Muscle layer of colon (tissue), 2 donors: ENCODE measurements around the gene RNF181.

Experiments
- H3K27ac ChIP-seq: one replicate; pipeline ENCODE4 v1.7.0; 2013; ENCODE audit warnings: low read depth, mild to moderate bottlenecking, low read length, moderate library complexity
- H3K27me3 ChIP-seq, 2 donors: one replicate each; pipeline ENCODE4 v1.7.0; 2013; ENCODE audit warnings: low read length in 2 of 2, mild to moderate bottlenecking in 2 of 2; ENCODE audit not compliant: insufficient read depth in 2 of 2, control insufficient read depth in 1 of 2
- H3K36me3 ChIP-seq: one replicate; pipeline ENCODE4 v1.7.0; 2013; ENCODE audit warnings: mild to moderate bottlenecking, low read length; ENCODE audit not compliant: insufficient read depth
- H3K4me1 ChIP-seq: one replicate; pipeline ENCODE4 v1.7.0; 2013; ENCODE audit warnings: mild to moderate bottlenecking, low read length; ENCODE audit not compliant: insufficient read depth
- H3K4me3 ChIP-seq, 2 donors: one replicate each; pipeline ENCODE4 v1.7.0; 2013; ENCODE audit warnings: low read length in 2 of 2, low read depth in 1 of 2, mild to moderate bottlenecking in 1 of 2, moderate library complexity in 1 of 2
- H3K9ac ChIP-seq: one replicate; pipeline ENCODE4 v1.7.0; 2013; ENCODE audit warnings: low read length
- H3K9me3 ChIP-seq: one replicate; pipeline ENCODE4 v1.7.0; 2013; ENCODE audit warnings: mild to moderate bottlenecking, low read length
- donor health status: abdominal sarcoma.
- donor health status: Adenocarcinoma of cecum.

RNF181 gene

DNA sequence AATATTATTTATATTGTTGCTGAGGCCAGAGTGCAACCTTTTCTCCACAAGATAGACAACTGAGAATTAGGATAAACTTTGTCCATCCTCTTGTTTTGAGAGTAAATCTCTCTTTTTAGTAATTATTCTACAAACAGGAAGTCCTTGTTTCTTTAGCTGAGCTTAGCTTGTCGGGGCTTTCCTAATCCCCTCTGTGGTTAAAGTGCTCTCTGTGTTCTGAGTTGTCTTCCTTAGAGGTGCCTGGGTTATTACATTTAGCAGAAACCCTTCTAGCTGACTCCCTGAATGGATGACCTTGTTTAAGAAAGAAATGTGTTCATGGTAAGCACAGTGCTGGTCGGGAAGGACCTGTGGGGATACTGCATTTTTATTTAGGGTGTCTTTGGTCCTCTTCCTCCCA is 33.1 kb downstream of the RNF181 start:
- no peak overlapping the region for H3K9ac ChIP-seq
- no peak overlapping the region for H3K27ac ChIP-seq
- H3K4me3 ChIP-seq = no peak overlapping the region
- H3K27me3 ChIP-seq = no peaks in the 10 kb centered on the region
- H3K4me1 ChIP-seq = no peaks in the 10 kb centered on the region
- peaks cover 85% of the 10 kb centered on the region for H3K36me3 ChIP-seq
- H3K9me3 ChIP-seq = no peaks in the 10 kb centered on the region

GRCh38 chr2:85631316-85631715 is 35.8 kb downstream of the RNF181 start:
- Histone ChIP-seq H3K4me1 (no peaks in the 10 kb centered on the region), H3K27me3 (no peaks in the 10 kb centered on the region), H3K9me3 (no peaks in the 10 kb centered on the region), H3K9ac (no peak overlapping the region), H3K36me3 (peaks cover 69% of the 10 kb centered on the region), H3K27ac (no peak overlapping the region), H3K4me3 (no peak overlapping the region)

DNA sequence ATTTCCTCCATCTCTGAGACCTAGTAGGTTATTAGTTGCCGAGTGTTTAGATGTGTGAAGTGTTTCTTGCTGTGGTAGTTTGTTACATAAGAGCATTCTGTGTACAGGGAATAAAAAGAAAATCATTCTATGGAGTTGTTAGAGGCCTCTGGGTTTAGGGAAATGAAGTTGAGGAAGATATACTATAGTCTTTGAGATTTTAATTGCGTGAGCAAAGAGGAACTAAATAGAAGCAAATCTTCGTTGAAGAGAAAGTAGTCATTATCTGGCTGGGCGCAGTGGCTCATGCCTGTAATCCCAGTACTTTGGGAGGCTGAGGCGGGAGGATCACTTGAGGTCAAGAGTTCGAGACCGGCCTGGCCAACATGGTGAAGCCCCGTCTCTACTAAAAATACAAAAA is 39.5 kb downstream of the RNF181 start:
- Histone ChIP-seq H3K27me3 (no peaks in the 10 kb centered on the region), H3K4me1 (no peaks in the 10 kb centered on the region), H3K36me3 (peaks cover 65% of the 10 kb centered on the region), H3K4me3 (no peak overlapping the region), H3K9ac (no peak overlapping the region), H3K27ac (no peak overlapping the region), H3K9me3 (no peaks in the 10 kb centered on the region)

DNA sequence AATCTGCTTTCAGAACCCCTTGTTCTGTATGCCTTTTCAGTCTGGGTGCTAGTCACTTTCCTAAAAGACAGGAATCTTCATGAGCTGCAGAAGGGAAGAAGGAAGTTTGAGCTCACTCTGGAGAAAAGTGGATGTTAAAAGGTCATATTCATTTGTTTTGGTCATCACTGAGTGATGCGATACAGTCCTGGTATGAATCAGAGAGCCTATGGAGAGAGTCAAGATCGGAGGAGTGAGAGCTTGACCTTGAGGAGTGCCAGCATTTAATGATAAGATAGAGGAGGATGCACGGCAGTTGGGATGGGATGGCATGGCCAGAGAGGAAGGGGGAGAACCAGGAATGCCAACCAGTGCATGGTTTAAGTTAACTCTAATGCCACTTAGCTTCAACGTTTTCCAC is 40.1 kb downstream of the RNF181 start:
- Histone ChIP-seq H3K4me1 (no peaks in the 10 kb centered on the region), H3K9me3 (no peaks in the 10 kb centered on the region), H3K36me3 (peaks cover 61% of the 10 kb centered on the region), H3K9ac (no peak overlapping the region), H3K4me3 (no peak overlapping the region), H3K27me3 (no peaks in the 10 kb centered on the region), H3K27ac (no peak overlapping the region)

- Histone ChIP-seq H3K4me3 (no peak overlapping the region), H3K27me3 (no peaks in the 10 kb centered on the region), H3K9ac (no peak overlapping the region), H3K36me3 (peaks cover 83% of the 10 kb centered on the region), H3K4me1 (no peaks in the 10 kb centered on the region), H3K9me3 (no peaks in the 10 kb centered on the region), H3K27ac (no peak overlapping the region)
Measured at GRCh38 chr2:85642725-85643124, 47.2 kb downstream of the RNF181 start.

GRCh38 chr2:85644909-85645308 is 49.4 kb downstream of the RNF181 start:
- H3K4me3 ChIP-seq = no peak overlapping the region
- no peak overlapping the region for H3K27ac ChIP-seq
- H3K36me3 ChIP-seq = peaks cover 91% of the 10 kb centered on the region
- H3K4me1 ChIP-seq = no peaks in the 10 kb centered on the region
- H3K9me3 ChIP-seq = no peaks in the 10 kb centered on the region
- H3K27me3 ChIP-seq = no peaks in the 10 kb centered on the region
- H3K9ac ChIP-seq = no peak overlapping the region

- Histone ChIP-seq H3K27ac (no peak overlapping the region), H3K27me3 (no peaks in the 10 kb centered on the region), H3K4me3 (no peak overlapping the region), H3K4me1 (no peaks in the 10 kb centered on the region), H3K9ac (no peak overlapping the region), H3K9me3 (no peaks in the 10 kb centered on the region), H3K36me3 (peaks cover 84% of the 10 kb centered on the region)
Measured at GRCh38 chr2:85646166-85646565, 50.6 kb downstream of the RNF181 start.
